Measurements from ENCODE around the gene RHOH.
"Not testable (repeated sequence)": the region's sequence is repeated elsewhere in the genome, so short reads cannot be mapped to it uniquely, and the experiment has no call there.

RHOH gene

GRCh38 chr4:40258627-40259026, 61.8 kb downstream of the RHOH start:
- no peak for DNase-seq

DNA sequence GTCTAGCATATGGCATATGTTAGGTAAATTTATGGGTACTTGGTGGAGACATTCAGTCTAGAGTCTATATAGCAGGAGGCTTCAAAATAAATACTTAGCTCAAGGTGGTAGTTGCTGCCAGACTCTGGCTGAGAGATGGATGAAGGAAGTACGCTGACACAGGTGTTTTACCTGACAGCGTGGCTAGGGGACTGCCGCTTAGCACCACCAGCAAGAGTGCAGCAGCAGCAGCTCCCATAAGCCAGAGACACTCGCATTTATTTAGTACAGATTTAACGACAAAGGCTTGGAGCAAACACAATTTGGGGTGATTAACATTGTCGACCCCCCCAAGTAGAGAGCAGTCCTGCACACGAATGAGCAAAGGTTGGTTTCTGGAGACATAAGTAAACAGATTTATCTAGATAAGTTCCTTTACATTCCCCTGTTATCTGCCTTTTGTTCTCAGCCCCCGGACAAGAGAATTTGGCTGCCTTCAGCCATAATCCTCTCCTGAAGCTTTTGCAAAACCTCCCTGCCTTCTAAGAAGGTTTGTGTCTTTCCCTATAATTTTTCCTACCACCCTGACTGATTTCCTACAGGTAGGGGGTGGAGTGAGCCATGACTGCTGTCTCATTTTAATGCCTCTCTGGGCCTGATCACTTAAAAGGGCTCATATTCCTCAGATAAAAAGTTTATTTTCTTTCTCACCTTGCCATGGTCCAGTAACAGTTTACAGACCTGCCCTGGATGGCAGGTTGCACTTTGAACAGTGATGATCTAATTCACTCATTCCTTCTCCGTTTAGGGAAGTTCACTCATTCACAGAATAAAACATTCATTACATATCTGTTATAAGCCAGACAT, 64.6 kb downstream of the RHOH start:
- DNase-seq: no peak

DNA sequence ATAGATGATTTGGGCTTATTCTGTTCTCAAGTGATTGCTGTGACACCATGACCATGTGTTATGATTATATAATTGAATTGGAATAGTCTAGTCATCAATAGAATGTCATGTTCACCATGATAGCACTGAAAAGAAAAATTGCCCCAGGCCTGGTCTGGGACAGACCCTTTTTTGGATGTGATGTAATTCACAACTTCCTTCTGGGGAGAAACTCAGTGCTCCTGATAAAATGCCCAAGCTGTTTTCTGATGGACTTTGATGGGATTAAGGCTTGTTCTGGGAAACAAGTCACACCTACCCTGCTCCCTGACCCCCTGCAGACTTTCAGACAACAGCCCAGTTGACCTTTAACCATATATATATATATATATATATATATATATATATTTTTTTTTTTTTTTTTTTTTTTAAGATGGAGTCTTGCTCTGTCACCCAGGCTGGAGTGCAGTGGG, 65.3 kb downstream of the RHOH start:
- no peak for DNase-seq

- no peak for DNase-seq
These were observed 66.0 kb downstream of the RHOH start for GRCh38 chr4:40262861-40263260.

DNA sequence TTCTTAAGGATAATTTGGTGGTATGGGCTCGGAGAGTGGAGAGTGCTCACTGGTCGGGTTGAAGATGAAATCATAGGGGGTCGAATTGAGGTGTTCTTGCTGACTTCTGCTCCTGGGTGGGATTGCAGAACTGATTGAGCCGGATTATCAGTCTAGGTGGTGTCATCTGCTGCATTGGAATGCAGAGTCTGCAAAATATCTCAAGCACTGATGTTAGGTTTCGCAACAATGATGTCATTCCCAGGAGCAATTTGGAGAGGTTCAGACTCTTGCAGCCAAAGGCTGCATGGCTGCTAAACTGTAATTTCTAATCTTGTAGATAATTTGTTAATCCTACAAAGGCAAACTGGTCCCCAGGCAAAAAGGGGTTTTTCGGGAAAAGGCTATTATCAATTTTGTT, 67.7 kb downstream of the RHOH start:
- no peak for DNase-seq

DNA sequence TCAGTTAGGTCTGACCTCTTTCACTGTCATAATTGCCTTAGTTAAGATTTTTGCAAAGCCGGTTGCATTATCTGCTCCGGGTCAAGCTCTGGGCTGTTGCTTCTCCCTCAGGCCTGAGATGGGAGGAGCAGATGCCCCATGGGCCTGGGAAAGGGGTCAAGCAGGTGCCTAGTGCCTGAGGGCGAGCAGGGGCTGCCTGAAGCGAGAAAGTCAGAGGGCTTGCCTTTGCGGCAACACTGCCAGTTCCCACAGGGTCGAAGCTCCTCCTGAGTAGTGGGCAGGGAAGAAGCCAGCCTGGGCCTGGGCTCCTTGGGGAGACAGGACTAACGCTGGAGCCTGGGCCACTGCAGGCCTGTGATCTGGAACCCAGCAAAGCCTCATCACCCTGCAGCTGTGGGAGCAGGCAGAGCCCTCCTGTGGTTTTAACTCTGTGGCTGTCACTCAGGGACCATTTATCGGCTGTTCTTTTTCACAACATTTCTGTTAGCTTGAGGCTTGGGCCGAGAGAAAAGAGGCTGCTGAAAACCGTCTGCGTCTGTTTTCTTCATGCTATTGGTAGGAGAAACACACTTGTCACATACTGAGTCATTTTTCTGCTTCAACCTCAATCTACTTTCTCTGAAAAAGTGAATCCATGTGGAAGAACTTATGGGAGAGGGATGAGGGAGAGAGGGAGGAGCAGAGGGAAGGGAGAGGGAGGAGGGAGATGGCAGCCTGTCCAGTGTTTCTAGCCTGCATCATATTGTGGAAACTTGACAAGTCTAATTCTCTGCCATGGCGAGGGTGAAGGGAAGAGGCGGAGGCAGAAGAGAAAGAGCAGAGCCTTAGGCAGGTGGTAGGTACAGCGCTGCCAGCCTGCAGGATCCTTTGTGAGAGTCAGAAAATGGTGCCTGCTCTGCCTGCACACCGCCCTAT, 68.4 kb downstream of the RHOH start:
- no peak for DNase-seq

GRCh38 chr4:40265910-40266274, 69.1 kb downstream of the RHOH start:
- no peak for DNase-seq

GRCh38 chr4:40269133-40269532, 72.3 kb downstream of the RHOH start:
- DNase-seq: no peak

DNA sequence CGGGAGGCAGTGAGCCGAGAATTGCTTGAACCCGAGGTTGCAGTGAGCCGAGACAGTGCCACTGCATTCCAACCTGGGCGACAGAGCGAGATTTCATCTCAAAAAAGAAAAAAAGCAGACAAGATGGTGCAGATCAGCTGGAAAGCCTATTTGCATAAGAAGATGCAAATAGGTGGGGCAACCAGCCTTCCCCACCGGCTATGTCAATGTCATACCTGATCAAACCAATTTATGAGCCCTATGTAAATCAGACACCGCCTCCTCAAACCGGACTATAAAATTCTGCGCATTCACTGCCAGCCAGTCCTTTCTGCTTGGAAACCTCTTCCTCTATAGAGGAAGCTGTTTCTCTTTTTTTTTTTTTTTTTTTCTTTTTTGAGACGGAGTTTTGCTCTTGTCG, 73.8 kb downstream of the RHOH start:
- no peak for DNase-seq

- no peak for DNase-seq
These were observed 78.4 kb downstream of the RHOH start for GRCh38 chr4:40275065-40275730.

DNA sequence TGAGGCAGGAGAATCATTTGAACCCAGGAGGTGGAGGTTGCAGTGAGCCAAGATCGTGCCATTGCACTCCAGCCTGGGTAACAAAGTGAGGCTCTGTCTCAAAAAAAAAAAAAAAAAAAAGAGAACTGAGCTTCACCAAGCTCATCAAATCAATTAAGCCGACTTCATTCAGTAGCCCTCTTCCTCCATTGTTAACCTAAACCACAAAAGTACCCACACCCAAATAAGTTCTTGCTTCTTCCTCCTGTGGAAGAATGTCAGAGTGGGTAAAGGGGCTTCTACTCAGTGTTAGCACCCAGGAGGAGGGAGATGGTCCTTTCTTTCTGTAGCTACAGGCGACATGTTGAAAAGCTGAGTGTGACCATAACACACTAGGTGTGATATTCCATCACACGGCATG, 79.7 kb downstream of the RHOH start:
- no peak for DNase-seq

- no peak for DNase-seq
These were observed 83.8 kb downstream of the RHOH start for GRCh38 chr4:40280586-40280985.

DNA sequence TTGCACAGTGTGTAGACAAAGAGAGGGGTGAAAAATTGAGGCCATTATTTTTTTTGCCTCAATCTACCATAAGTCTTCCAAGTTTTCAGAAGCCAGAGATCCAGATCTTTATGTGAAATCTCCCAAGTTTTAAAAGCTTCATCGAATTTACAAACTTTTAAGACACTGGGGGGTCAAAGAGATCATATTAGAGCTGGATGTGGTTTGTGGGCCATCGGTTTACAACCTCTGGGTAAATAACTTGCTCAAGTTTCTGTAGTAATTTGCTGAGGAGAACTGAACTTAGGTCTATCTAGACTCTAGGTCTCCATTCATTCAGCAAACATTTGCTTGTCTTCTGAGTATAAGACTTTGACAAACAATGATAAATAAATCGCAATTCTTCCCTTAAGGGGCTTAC, 84.3 kb downstream of the RHOH start:
- DNase-seq: no peak

DNA sequence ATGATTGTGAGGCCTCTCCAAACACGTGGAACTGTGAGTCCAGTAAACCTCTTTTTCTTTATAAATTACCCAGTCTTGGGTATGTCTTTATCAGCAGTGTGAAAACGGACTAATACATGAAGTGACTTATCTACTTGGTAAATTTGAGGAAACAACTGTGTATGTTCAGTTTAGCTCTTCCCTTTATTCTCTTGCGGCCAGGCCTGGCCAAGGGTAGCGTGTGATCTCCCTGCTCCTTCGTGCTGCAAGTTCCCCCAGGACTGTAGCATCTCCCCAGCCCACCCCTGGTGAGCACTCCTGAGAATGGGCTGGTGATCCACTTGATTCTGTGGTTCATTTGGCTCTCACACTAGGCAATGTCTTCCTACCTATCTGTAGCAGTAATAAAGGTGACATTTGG, 85.1 kb downstream of the RHOH start:
- DNase-seq: no peak

DNA sequence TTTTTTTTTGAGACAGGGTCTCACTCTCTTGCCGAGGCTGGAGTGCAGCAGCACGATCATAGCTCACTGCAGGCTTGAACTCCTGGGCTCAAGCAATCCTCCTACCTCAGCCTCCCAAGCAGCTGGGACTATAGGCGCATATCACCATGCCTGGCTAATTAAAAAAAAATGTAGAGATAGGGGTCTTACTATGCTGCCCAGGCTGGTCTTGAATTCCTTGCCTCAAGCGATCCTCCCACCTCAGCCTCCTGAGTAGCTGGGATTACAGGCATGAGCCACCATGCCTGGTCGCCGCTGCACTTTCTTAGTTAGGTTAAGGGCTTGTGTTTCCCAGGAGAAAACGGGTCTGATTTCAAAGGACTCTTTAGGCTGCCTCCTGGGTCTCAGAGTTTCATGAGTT, 86.0 kb downstream of the RHOH start:
- not testable (repeated sequence) for DNase-seq

- DNase-seq: no peak
These were observed 86.6 kb downstream of the RHOH start for GRCh38 chr4:40283413-40283812.

DNA sequence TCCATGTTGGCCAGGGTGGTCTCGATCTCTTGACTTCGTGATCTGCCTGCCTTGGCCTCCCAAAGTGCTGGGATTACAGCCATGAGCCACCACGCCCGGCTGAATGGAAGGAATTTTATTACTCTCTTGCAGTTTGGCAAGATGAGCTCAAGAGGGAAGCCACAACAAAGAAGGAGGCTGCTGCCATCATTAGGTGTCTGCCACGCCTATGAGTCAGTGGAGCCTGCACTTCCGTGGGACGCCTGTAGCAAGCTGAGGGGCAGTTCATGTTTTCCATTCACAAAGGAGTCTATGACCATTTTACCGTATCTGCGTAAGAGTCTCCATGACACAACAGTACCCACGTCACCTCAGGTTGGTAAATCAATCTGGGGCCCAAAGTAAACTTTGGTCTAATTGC, 87.1 kb downstream of the RHOH start:
- DNase-seq: no peak

- no peak for DNase-seq
These were observed 88.9 kb downstream of the RHOH start for GRCh38 chr4:40285692-40286091.

DNA sequence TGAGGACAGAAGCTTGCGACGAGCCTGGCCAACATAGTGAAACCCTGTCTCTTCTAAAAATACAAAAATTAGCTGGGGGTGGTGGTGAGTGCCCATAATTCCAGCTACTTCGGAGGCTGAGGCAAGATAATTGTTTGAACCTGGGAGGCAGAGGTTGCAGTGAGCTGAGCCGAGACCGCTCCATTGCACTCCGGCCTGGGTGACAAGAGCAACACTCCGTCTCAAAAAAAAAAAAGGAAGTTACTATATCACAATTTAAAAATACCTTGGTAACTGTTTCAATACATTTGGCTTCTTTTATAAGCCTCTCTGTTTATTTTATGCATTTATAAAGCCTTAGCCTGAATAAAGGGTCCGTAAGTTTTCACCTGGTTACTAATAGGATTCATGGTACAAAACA, 91.7 kb downstream of the RHOH start:
- no peak for DNase-seq

DNA sequence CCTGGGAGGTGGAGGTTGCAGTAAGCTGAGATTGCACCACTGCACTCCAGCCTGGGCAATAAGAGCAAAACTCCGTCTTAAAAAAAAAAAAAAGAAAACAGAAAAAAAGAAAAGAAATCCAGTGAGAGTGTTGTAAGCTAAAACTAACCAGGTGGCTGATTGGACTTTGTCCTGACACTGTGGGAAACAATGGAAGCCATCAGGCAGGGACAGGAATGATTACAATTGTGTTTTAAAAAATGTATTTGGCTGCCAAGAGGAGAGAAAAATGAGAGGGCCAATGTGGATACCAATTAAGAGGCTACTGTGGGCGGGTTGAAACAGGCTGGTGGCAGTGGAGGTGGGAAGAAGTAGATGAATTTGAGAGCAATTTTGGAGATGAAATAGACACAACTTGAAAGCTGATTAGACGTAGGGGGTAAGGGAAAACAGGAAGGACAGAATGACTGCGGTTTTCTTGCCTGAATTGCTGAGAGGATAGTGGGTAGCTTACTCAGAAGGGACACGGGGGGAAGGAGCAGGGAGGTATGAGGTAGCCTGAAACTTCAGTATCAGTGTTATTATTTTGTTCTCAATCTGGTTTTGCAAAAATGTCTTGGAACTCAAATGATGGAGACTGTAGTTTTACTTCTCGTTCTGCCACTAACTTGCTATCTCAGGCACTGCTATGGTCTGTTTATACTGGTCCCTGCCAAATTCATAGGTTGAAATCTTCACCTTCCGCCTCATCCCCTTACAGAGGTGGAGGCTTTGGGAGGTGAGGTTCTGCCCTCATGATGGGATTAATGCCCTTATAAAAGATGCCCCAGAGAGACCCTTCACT, 92.7 kb downstream of the RHOH start:
- DNase-seq: peak in 8 of 56 donors; percentile 3 to 25 (median 11)

DNA sequence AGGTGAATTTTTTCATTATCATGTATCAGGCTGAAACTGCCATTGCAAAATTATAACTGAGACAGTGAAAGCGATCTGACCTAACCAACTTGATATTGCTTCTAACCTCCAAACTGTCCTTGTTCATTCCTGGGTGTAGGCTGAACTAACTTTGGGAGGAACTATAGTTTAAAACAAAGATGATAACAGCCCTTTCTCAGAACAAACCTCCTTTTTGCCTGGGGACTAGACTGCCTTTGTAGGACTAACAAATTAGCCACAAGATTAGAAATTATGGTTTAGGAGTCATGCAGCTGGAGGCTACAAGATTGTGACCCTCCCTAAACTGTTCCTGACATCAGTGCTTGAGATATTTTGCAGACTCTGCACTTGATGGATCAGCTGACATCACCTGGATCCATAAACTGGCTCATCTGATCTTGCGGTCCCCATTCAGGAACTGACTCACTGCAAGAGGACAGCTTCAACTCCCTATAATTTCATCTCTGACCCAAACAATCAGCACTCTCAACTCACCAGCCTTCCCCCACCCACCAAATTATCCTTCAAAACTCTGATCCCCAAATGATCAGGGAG, 93.9 kb downstream of the RHOH start:
- not testable (repeated sequence) for DNase-seq
